Stimulated activated CD4-positive, alpha-beta T cell treated with anti-CD3 and anti-CD28 coated beads, Interleukin-12 subunit alpha, Interleukin-12 subunit beta, amount 100 ng/mL, for 48 hours (primary cell): ENCODE measurements around the gene NPFFR1.

ENCODE experiments used
- DNase-seq, 3 donors: peaks; one replicate each; pipeline ENCODE4 v3.0.0-alpha.2; 2020; ENCODE audit warnings: low read depth in 2 of 3, low spot score in 1 of 3

Gene NPFFR1

DNA sequence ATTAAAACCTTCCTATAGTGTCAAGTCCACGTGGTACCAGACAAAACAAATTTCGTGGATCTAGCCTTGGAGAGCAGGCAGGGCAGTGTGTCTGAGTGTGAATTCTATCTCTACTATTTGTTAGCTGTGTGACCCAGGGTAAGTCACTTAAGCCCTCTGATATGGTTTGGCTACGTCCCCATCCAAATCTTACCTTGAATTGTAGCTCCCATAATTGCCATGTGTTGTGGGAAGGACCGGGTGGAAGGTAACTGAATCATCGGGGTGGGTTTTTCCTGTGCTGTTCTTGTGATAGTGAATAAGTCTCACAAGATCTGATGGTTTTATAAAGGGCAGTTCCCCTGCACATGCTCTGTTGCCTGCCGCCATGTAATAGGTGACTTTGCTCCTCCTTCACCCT, 2.8 kb upstream of the NPFFR1 start:
- no peak for DNase-seq

GRCh38 chr10:70285476-70285831, 1.6 kb upstream of the NPFFR1 start:
- no peak for DNase-seq

- DNase-seq, result no peak
These were observed 1.0 kb upstream of the NPFFR1 start for GRCh38 chr10:70284542-70285475.

GRCh38 chr10:70283071-70283444, 746 bp downstream of the NPFFR1 start:
- no peak for DNase-seq

DNA sequence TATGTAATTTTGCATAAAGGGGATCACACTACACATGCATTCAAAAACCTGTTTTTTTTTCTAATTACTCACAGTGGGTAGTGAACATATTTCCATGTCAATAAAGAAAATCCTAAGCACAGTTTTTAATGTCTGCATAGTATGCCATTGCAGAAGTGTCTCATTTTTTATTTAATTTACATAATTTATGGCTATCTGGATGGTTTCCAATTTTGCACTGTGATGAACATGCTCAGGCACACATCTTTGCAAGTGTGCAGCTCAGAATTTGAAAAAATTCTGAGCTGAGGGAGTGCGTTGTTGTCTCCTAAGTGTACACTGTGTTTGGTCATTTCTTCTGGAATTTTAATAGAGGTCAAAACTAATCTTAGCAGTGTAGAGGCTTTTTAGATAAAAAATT, 2.2 kb downstream of the NPFFR1 start:
- DNase-seq, result no peak

DNA sequence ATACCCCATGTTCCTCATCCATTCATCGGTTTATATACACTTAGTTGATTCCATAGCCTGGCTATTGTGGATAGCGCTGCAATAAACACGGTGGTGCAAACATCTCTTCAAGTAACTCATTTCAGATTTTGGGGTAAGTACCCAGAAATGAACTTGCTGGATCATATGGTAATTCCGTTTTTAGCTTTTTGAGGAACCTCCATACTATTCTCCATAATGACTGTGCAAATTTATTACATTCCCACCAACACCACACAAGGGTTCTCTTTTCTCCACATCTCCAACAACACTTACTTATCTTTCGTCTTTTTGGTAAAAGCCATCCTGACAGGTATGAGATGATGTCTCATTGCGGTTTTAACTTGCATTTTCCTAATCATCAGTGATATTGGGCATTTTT, 3.7 kb downstream of the NPFFR1 start:
- DNase-seq, result no peak

- DNase-seq, result no peak
These were observed 6.3 kb downstream of the NPFFR1 start for GRCh38 chr10:70277396-70278030.

DNA sequence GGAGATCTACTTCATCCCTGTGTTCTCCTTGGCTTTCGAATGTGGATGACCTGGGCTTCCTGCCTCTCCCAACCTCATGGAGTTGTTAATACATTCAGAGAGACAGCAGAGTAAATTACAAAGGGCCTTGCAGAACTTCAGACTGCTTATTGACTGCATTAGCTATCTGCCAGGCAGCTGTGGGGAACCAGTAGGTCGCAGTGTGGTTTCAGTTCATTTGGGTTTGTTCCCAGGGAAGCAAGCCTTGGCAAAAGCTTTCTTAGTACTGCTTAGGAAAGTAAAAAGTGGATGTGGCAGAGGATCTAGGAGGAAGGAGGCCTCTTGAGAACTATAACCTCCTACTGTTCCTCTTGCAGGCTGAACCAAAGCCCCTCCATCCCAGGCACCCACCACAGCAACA, 9.2 kb downstream of the NPFFR1 start:
- no peak for DNase-seq

- peak in 1 of 3 donors; percentile 30 for DNase-seq
These were observed 10.9 kb downstream of the NPFFR1 start for GRCh38 chr10:70272925-70273316.

DNA sequence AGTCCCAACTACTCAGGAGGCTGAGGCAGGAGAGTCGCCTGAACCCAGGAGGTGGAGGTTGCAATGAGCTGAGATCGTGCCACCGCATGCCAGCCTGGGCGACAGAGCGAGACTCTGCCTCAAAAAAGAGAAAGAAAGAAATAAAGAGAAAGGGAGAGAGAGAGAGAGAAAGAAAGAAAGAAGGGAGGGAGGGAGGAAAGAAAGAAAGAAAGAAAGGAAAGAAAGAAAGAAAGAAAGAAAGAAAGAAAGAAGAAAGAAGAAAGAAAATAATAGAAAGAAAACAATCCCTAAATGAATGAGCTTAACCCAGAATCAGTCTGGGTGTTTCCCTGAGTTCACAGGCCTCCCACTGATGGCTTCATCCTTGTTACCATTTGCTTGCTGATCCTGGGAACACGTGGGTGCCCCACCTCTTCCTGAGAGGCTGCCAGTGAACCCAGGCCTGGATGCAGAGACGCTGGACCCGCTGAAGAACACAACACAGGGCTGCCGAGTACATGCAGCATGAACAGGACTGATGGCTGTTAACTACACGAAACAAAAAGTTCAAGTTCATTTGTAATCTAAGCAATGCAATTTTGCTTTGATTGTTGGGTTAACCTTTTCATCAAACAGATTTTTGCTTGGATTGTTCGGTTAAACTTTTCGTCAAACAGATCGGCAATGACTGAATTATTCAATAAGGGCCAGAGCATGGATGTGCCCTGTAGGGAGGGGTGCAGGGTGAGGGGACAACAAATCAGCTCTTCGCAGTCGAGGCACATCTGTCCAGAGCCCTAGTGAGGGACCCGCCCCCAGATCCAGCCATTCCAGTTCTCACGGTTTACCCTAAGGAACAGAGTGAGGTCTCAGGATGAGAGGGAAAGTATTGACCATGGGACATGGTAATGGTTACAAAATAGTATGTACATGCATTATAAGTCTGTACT, 11.5 kb downstream of the NPFFR1 start:
- DNase-seq, result no peak

DNA sequence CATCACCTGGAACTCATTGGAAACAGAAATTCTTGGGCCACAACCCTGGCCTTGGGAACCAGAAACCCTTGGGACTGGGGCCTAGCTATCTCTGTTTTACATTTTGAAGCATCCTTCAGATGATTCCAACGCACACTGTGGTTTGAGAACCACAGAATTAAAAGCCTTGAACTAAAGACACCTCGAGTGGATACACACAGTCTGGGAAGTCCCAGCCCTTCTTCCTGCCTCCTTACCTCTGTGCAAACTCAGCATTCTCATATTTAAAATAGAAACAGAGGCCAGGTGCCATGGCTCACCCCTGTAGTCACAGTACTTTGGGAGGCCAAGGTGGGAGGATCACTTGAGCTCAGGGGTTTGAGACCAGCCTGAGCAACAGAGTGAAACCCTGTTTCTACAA, 12.9 kb downstream of the NPFFR1 start:
- no peak for DNase-seq

DNA sequence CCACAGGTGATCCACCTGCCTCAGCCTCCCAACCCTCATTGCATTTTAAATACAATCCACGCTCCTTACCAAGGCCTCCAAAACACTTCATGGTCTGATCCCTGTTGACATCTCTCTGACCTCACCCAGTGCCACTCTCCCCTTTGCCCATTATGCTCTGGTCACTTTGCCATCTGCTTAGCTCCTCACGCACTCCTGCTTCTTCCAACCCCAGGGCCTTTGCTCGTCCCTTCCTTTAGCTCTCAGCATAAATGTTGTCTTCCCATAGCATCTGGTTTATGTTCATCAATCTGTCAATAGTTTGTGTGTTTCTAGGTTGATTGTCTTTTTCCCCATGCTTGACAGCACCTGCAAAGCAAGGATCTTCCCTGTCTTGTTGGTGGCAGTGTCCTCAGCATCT, 14.1 kb downstream of the NPFFR1 start:
- DNase-seq, result no peak

- DNase-seq, result no peak
These were observed 15.4 kb downstream of the NPFFR1 start for GRCh38 chr10:70268376-70268775.

- DNase-seq, result no peak
These were observed 16.5 kb downstream of the NPFFR1 start for GRCh38 chr10:70267161-70267933.

GRCh38 chr10:70266701-70267100, 17.1 kb downstream of the NPFFR1 start:
- DNase-seq, result no peak

- no peak for DNase-seq
These were observed 17.7 kb downstream of the NPFFR1 start for GRCh38 chr10:70266056-70266455.

DNA sequence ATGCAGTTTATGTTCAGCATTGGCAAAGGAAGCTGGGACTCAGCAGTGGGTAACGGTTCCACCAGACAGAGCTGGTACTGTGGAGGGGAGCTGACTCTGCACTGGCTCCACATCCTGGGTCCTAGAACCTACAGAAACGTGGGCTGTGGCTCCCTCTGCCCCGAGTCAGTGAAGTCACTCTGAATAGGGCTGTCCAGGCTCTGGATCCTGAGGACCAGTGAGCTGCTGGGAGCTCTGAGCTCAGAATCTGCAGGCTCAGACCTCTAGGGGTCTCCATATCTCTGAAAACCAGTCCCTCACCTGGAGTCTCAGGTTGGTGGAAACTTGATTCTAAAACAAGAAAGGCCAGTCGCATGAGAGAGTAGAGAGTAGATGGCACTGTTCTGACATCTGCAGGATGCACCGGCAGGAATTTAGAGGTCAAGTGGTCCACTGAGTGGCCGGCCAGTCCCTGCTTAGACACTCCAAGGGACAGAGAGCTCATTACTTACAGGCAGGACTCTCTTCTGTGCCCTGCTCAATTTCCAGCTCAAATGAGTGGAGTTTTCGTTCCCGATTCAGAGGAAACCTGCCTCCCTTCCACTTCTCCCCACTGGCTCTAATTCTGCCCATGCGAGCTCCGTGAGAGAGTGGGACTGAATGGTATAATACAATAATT, 18.6 kb downstream of the NPFFR1 start:
- DNase-seq, result no peak

- DNase-seq, result no peak
These were observed 23.1 kb downstream of the NPFFR1 start for GRCh38 chr10:70260734-70261133.

DNA sequence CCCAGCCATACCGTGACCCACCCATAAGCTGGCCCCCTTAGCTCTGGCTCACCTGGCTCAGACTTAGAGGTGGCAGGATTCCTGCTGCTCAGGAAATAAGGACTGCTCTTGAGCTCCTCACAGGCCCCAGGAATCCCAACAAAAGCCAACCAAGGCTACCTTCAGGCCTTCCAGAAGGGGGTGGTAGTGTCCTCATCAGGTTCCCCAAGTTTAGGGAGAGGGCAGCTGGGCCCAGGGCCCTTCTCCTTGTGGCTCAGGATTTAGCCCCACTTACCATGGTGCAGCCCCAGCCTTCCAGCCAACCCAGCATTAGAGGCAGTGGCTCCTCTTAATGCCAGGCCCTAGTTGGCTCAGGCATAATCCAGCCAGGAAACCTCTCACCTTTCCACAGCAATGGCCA, 23.5 kb downstream of the NPFFR1 start:
- DNase-seq, result no peak

DNA sequence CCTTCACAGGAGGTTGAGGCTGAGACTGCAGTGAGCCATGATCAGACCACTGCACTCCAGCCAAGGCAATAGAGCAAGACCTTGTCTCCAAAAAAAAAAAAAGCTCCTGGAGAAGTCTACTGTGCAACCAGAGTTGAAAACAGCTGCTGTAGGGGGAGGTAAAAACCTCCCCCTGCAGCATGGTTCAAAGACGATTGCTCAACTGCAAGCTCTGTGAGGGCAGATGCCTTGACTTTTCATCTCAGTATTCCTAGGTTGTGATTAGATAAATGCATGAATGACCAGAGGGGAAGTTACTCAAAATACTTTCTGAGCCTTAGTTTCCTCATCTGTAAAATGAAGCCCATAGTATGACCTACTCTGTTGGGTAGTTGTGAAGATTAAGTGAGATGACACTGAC, 25.6 kb downstream of the NPFFR1 start:
- no peak for DNase-seq
